ENCODE results near the gene GRAMD2B.
"Not testable (repeated sequence)": the region's sequence is repeated elsewhere in the genome, so short reads cannot be mapped to it uniquely, and the experiment has no call there.

The GRAMD2B gene

GRCh38 chr5:126452477-126452876 is 29.3 kb downstream of the GRAMD2B start:
- DNase-seq, result no peak

GRCh38 chr5:126454081-126454480 is 30.9 kb downstream of the GRAMD2B start:
- DNase-seq, result no peak

- no peak for DNase-seq
Measured at GRCh38 chr5:126454535-126454934, 31.3 kb downstream of the GRAMD2B start.

- DNase-seq, result no peak
Measured at GRCh38 chr5:126455264-126455663, 32.1 kb downstream of the GRAMD2B start.

GRCh38 chr5:126455728-126456127 is 32.5 kb downstream of the GRAMD2B start:
- no peak for DNase-seq

- peak; percentile 49 for DNase-seq
Measured at GRCh38 chr5:126456217-126456820, 33.1 kb downstream of the GRAMD2B start.

GRCh38 chr5:126460459-126460858 is 37.2 kb downstream of the GRAMD2B start:
- no peak for DNase-seq

GRCh38 chr5:126460977-126461376 is 37.8 kb downstream of the GRAMD2B start:
- DNase-seq, result no peak

- DNase-seq, result no peak
Measured at GRCh38 chr5:126461838-126462237, 38.6 kb downstream of the GRAMD2B start.

GRCh38 chr5:126462239-126463014 is 39.2 kb downstream of the GRAMD2B start:
- no peak for DNase-seq

- DNase-seq, result no peak
Measured at GRCh38 chr5:126464016-126464415, 40.8 kb downstream of the GRAMD2B start.

GRCh38 chr5:126464959-126465358 is 41.8 kb downstream of the GRAMD2B start:
- no peak for DNase-seq

- DNase-seq, result no peak
Measured at GRCh38 chr5:126468091-126468490, 44.9 kb downstream of the GRAMD2B start.

- DNase-seq, result no peak
Measured at GRCh38 chr5:126469536-126470316, 46.5 kb downstream of the GRAMD2B start.

- DNase-seq, result not testable (repeated sequence)
Measured at GRCh38 chr5:126470529-126470928, 47.3 kb downstream of the GRAMD2B start.

- DNase-seq, result no peak
Measured at GRCh38 chr5:126471247-126471646, 48.0 kb downstream of the GRAMD2B start.

- DNase-seq, result no peak
Measured at GRCh38 chr5:126471875-126472537, 48.8 kb downstream of the GRAMD2B start.

- DNase-seq, result no peak
Measured at GRCh38 chr5:126472538-126472889, 49.3 kb downstream of the GRAMD2B start.

GRCh38 chr5:126477294-126478117 is 54.3 kb downstream of the GRAMD2B start:
- no peak for DNase-seq

GRCh38 chr5:126479810-126480209 is 56.6 kb downstream of the GRAMD2B start:
- no peak for DNase-seq

GRCh38 chr5:126480824-126481223 is 57.6 kb downstream of the GRAMD2B start:
- no peak for DNase-seq

GRCh38 chr5:126481243-126481642 is 58.0 kb downstream of the GRAMD2B start:
- DNase-seq, result no peak
